Keratinocyte (primary cell): Measurements from ENCODE around the gene STYX. TPM values are rescaled to one million over a fixed set of nuclear protein-coding genes. Genes with fewer than 3 reads are reported as not detected.

Experiments
- DNase-seq: peaks from one replicate; pipeline ENCODE4 v3.0.0-alpha.2; 2011; ENCODE audit warnings: low read depth, missing footprints, low spot score
- FAIRE-seq: peaks from 2 replicates; lab custom pipeline; 2011; peaks lifted over from hg19 to GRCh38; lab: Jason Lieb, UNC
- H2AFZ ChIP-seq: 2 replicates; pipeline ENCODE4 v1.6.0; 2012; ENCODE audit warnings: low read length, control low read depth, inconsistent platforms; ENCODE audit not compliant: control insufficient read depth
- H3K27ac ChIP-seq: 2 replicates; pipeline ENCODE4 v1.5.1; 2011; ENCODE audit warnings: low read length; ENCODE audit not compliant: control insufficient read depth, insufficient read depth
- H3K27me3 ChIP-seq: 3 replicates; pipeline ENCODE4 v1.6.0; 2011; ENCODE audit warnings: low read length; ENCODE audit not compliant: control insufficient read depth, insufficient read depth; ENCODE audit errors: extremely low read depth
- H3K36me3 ChIP-seq, 2 experiments: 2 replicates in 1 of 2; 3 replicates in 1 of 2; pipeline ENCODE4 v1.5.1; 2011; ENCODE audit warnings: low read length in 2 of 2, mild to moderate bottlenecking in 1 of 2; ENCODE audit not compliant: control insufficient read depth in 2 of 2, insufficient read depth in 2 of 2; ENCODE audit errors: extremely low read depth in 1 of 2
- H3K4me1 ChIP-seq: 3 replicates; pipeline ENCODE4 v1.5.1; 2011; ENCODE audit warnings: low read length; ENCODE audit not compliant: control insufficient read depth, insufficient read depth; ENCODE audit errors: extremely low read depth
- H3K4me2 ChIP-seq: 3 replicates; pipeline ENCODE4 v1.6.0; 2011; ENCODE audit warnings: low read depth, low read length; ENCODE audit not compliant: control insufficient read depth, insufficient read depth; ENCODE audit errors: extremely low read depth
- H3K4me3 ChIP-seq, 3 experiments: fragments of 200-600 bp in 1 of 3; sonication (generic) in 1 of 3; 2 replicates in 2 of 3; 3 replicates in 1 of 3; pipeline ENCODE4 v1.5.1; 2011 to 2016; ENCODE audit warnings: low read length in 3 of 3, mild to moderate bottlenecking in 3 of 3, control low read depth in 2 of 3, inconsistent platforms in 1 of 3, low read depth in 1 of 3, mixed read lengths in 1 of 3, mixed run types in 1 of 3, moderate library complexity in 1 of 3; ENCODE audit not compliant: control insufficient read depth in 2 of 3, insufficient read depth in 2 of 3; ENCODE audit errors: extremely low read depth in 1 of 3
- H3K79me2 ChIP-seq: 2 replicates; pipeline ENCODE4 v1.6.0; 2012; ENCODE audit warnings: low read length; ENCODE audit not compliant: control insufficient read depth, insufficient read depth
- H3K9ac ChIP-seq: 3 replicates; pipeline ENCODE4 v1.6.0; 2011; ENCODE audit warnings: low read length; ENCODE audit not compliant: control insufficient read depth, insufficient read depth; ENCODE audit errors: extremely low read depth
- H3K9me1 ChIP-seq: 3 replicates; pipeline ENCODE4 v1.6.0; 2011; ENCODE audit warnings: low read length; ENCODE audit not compliant: control insufficient read depth, insufficient read depth; ENCODE audit errors: extremely low read depth
- H3K9me3 ChIP-seq: 2 replicates; pipeline ENCODE4 v1.5.1; 2012; ENCODE audit warnings: low read depth, low read length; ENCODE audit not compliant: control insufficient read depth
- H4K20me1 ChIP-seq: 3 replicates; pipeline ENCODE4 v1.6.0; 2011; ENCODE audit warnings: low read length; ENCODE audit not compliant: control insufficient read depth, insufficient read depth; ENCODE audit errors: extremely low read depth
- EZH2 ChIP-seq: IDR thresholded peaks from one replicate; pipeline ENCODE4 v1.6.1; 2012; ENCODE audit warnings: inconsistent platforms, mild to moderate bottlenecking, low read length, moderate library complexity
- dilution Hi-C: fragments of 300-500 bp; cut with MboI; formaldehyde crosslinking; loops from one replicate; pipeline ENCODE4 v1.7.0; 2020; ENCODE audit warnings: low sequenced_read_pairs; ENCODE audit not compliant: extremely low pct_ligation_motif_present
- polyA plus RNA-seq, 5 experiments: library from polyadenylated mRNA; depleted of rRNA in 3 of 5; stranded (reverse) in 3 of 5; stranded (forward) in 1 of 5; unstranded in 1 of 5; fragments of >200 nt; gene quantifications; 1 replicate in 1 of 5; 2 replicates in 3 of 5; 3 replicates in 1 of 5; pipeline versions ENCODE4 v1.2.1 to v1.2.3, GENCODE V29; 2011 to 2012; ENCODE audit warnings: missing spikeins in 2 of 5, low read depth in 1 of 5, low replicate concordance in 1 of 5
- TF ChIP-seq, protein P1 (sequence below), 3 experiments: IDR thresholded peaks in 1 of 3; conservative IDR thresholded peaks in 1 of 3; optimal IDR thresholded peaks in 1 of 3; 2 replicates in 2 of 3; 3 replicates in 1 of 3; pipeline versions ENCODE3 to v1.5.1; 2011; ENCODE audit warnings: low read length in 3 of 3, mild to moderate bottlenecking in 3 of 3, moderate library complexity in 2 of 3, control low read depth in 1 of 3, inconsistent platforms in 1 of 3; ENCODE audit not compliant: insufficient read depth in 2 of 3; ENCODE audit errors: extremely low read depth in 1 of 3

Gene STYX
- polyA plus RNA-seq, 1 donor (not counting 4 experiments of a cell fraction or from before 2014, with no cell fraction given) = 13.2 TPM

DNA sequence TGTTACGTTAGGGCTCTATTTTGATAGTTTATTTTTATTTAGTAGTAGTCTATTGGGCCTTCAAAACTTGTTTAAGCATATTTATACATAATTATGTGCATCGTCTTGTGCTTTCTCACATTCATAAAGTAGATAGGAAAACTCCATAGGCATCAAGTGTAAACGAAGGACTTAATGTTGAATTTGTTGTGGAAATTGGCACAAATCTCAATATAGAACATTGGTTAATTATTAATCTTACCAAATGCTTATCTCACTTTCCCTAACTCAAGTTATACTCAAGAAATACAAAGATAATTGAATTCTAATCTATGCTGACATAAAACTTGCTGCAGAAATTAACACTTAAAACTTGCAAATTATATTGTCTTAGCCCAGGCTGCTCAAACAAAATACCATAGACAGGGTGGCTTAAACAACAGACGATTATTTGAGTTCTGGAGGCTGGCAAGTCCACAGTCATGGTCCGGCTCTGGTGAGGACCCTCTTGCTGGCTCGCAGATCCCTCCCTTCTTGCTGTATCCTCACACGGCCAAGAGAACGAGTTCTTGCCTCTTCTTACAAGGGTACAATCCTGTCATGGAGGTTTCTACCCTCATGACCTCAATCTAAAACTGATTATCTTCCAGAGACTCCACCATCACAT is 18.8 kb downstream of the STYX start:
- H3K9ac ChIP-seq = no peak overlapping the region
- no peaks in the 10 kb centered on the region for H3K79me2 ChIP-seq
- H3K4me3 ChIP-seq = no peak overlapping the region
- TF ChIP-seq, protein P1, sequence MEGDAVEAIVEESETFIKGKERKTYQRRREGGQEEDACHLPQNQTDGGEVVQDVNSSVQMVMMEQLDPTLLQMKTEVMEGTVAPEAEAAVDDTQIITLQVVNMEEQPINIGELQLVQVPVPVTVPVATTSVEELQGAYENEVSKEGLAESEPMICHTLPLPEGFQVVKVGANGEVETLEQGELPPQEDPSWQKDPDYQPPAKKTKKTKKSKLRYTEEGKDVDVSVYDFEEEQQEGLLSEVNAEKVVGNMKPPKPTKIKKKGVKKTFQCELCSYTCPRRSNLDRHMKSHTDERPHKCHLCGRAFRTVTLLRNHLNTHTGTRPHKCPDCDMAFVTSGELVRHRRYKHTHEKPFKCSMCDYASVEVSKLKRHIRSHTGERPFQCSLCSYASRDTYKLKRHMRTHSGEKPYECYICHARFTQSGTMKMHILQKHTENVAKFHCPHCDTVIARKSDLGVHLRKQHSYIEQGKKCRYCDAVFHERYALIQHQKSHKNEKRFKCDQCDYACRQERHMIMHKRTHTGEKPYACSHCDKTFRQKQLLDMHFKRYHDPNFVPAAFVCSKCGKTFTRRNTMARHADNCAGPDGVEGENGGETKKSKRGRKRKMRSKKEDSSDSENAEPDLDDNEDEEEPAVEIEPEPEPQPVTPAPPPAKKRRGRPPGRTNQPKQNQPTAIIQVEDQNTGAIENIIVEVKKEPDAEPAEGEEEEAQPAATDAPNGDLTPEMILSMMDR (optimal IDR thresholded peaks at IDR 0.05 in 1 of 3, IDR thresholded peaks at IDR 0.05 in 1 of 3, conservative IDR thresholded peaks at IDR 0.05 in 1 of 3; ENCODE audit: extremely low read depth in 1 of 3, insufficient read depth in 2 of 3, low read length in 3 of 3) = no peak
- TF ChIP-seq EZH2 = no peak
- dilution Hi-C loops = no loop called here
- H3K36me3 ChIP-seq = peaks cover 4 to 11% of the 10 kb centered on the region in 2 experiments
- no peaks in the 10 kb centered on the region for H4K20me1 ChIP-seq
- no peaks in the 10 kb centered on the region for H3K4me1 ChIP-seq
- H3K27me3 ChIP-seq = no peaks in the 10 kb centered on the region
- no peak overlapping the region for H3K27ac ChIP-seq
- no peaks in the 10 kb centered on the region for H3K9me3 ChIP-seq
- H3K9me1 ChIP-seq = no peaks in the 10 kb centered on the region
- no peak overlapping the region for H3K4me2 ChIP-seq
- DNase-seq = no peak
- no peak for FAIRE-seq
- no peak overlapping the region for H2AFZ ChIP-seq

DNA sequence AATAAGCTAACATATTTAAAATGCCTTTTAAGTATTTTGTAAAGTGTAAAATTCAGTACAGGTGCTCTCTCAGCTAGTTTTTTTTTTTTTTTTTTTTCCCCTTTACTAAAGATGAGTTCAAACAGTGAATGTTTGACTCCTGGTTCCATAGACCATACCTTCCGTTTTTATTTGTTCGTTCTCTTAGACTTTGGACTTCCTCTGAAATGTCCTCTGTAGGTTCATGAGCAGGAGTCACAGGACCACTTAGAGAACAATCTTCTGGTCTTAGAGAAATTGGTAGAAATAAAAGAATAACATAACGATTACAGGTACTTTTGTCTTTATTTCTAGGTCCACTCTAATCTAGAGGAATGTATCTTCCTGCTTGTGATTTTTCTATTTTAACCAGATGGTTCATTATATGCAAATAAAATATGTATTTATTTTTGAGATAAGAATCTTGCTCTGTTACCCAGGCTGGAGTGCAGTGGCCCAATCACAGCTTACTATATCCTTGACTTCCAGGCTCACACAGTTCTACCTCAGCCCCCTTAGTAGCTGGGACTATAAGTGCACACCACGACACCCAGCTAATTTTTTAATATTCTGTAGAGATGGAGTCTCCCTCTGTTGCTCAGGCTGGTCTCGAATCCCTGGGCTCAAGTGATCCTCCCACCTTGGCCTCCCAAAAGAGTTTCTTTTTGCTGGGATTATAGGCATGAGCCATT is 25.8 kb downstream of the STYX start:
- no peak for DNase-seq
- no peaks in the 10 kb centered on the region for H3K9me1 ChIP-seq
- no peaks in the 10 kb centered on the region for H3K4me1 ChIP-seq
- H3K27me3 ChIP-seq = no peaks in the 10 kb centered on the region
- dilution Hi-C loops = no loop called here
- H3K79me2 ChIP-seq = no peaks in the 10 kb centered on the region
- H3K4me2 ChIP-seq = no peak overlapping the region
- H3K27ac ChIP-seq = no peak overlapping the region
- peaks cover 3% of the 10 kb centered on the region in 2 experiments for H3K36me3 ChIP-seq
- FAIRE-seq = no peak
- H3K9me3 ChIP-seq = no peaks in the 10 kb centered on the region
- H3K4me3 ChIP-seq = no peak overlapping the region
- no peaks in the 10 kb centered on the region for H4K20me1 ChIP-seq
- no peak overlapping the region for H3K9ac ChIP-seq
- H2AFZ ChIP-seq = no peak overlapping the region
- TF ChIP-seq EZH2 = no peak
- TF ChIP-seq, protein P1 (optimal IDR thresholded peaks at IDR 0.05 in 1 of 3, IDR thresholded peaks at IDR 0.05 in 1 of 3, conservative IDR thresholded peaks at IDR 0.05 in 1 of 3; ENCODE audit: extremely low read depth in 1 of 3, insufficient read depth in 2 of 3, low read length in 3 of 3) = no peak
